Chondrocyte (in vitro differentiated cells): Measurements from ENCODE around the gene GRIN3B. TPM values are rescaled to one million over a fixed set of nuclear protein-coding genes. Genes with fewer than 3 reads are reported as not detected.

Experiments used
- DNase-seq: peaks from one replicate; pipeline ENCODE4 v3.0.0; 2021; ENCODE audit warnings: mixed read lengths, low spot score
- H3K27ac Mint-ChIP-seq: one replicate; pipeline ENCODE4 v1.8.0; 2021; ENCODE audit warnings: mild to moderate bottlenecking, moderate library complexity, mixed read lengths; ENCODE audit not compliant: unreplicated experiment
- H3K27me3 Mint-ChIP-seq: 2 replicates; pipeline ENCODE4 v1.8.0; 2021; ENCODE audit warnings: low read depth, mixed read lengths
- H3K36me3 Mint-ChIP-seq: 2 replicates; pipeline ENCODE4 v1.8.0; 2021; ENCODE audit warnings: low read depth, mixed read lengths
- H3K4me1 Mint-ChIP-seq: 2 replicates; pipeline ENCODE4 v1.8.0; 2021; ENCODE audit warnings: low read depth, mild to moderate bottlenecking, mixed read lengths
- H3K4me3 Mint-ChIP-seq: one replicate; pipeline ENCODE4 v1.8.0; 2021; ENCODE audit warnings: mild to moderate bottlenecking, moderate library complexity, mixed read lengths; ENCODE audit not compliant: unreplicated experiment
- H3K9me3 Mint-ChIP-seq: 2 replicates; pipeline ENCODE4 v1.8.0; 2021; ENCODE audit warnings: low read depth, mixed read lengths
- total RNA-seq: library from RNA; stranded (reverse); gene quantifications from 3 replicates; pipeline ENCODE4 v1.2.1, GENCODE V29; 2021
- TF ChIP-seq, protein P1 (sequence below): fragments of 200-600 bp; sonication (generic); IDR thresholded peaks from 2 replicates; pipeline ENCODE4 v1.5.0; 2021; ENCODE audit warnings: antibody characterized with exemption, mild to moderate bottlenecking, moderate library complexity

Gene GRIN3B
- total RNA-seq, 1 donor from 2014 or later, result 0.67 TPM

- no peak overlapping the region for H3K27ac Mint-ChIP-seq
- H3K4me1 Mint-ChIP-seq, result peaks cover 6% of the 10 kb centered on the region
- TF ChIP-seq, protein P1, sequence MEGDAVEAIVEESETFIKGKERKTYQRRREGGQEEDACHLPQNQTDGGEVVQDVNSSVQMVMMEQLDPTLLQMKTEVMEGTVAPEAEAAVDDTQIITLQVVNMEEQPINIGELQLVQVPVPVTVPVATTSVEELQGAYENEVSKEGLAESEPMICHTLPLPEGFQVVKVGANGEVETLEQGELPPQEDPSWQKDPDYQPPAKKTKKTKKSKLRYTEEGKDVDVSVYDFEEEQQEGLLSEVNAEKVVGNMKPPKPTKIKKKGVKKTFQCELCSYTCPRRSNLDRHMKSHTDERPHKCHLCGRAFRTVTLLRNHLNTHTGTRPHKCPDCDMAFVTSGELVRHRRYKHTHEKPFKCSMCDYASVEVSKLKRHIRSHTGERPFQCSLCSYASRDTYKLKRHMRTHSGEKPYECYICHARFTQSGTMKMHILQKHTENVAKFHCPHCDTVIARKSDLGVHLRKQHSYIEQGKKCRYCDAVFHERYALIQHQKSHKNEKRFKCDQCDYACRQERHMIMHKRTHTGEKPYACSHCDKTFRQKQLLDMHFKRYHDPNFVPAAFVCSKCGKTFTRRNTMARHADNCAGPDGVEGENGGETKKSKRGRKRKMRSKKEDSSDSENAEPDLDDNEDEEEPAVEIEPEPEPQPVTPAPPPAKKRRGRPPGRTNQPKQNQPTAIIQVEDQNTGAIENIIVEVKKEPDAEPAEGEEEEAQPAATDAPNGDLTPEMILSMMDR, result no peak
- peaks cover 22% of the 10 kb centered on the region for H3K27me3 Mint-ChIP-seq
- H3K4me3 Mint-ChIP-seq, result no peak overlapping the region
- DNase-seq, result no peak
- no peaks in the 10 kb centered on the region for H3K9me3 Mint-ChIP-seq
- H3K36me3 Mint-ChIP-seq, result peaks cover 4% of the 10 kb centered on the region
These were observed 5.7 kb upstream of the GRIN3B start for GRCh38 chr19:994516-994915.

DNA sequence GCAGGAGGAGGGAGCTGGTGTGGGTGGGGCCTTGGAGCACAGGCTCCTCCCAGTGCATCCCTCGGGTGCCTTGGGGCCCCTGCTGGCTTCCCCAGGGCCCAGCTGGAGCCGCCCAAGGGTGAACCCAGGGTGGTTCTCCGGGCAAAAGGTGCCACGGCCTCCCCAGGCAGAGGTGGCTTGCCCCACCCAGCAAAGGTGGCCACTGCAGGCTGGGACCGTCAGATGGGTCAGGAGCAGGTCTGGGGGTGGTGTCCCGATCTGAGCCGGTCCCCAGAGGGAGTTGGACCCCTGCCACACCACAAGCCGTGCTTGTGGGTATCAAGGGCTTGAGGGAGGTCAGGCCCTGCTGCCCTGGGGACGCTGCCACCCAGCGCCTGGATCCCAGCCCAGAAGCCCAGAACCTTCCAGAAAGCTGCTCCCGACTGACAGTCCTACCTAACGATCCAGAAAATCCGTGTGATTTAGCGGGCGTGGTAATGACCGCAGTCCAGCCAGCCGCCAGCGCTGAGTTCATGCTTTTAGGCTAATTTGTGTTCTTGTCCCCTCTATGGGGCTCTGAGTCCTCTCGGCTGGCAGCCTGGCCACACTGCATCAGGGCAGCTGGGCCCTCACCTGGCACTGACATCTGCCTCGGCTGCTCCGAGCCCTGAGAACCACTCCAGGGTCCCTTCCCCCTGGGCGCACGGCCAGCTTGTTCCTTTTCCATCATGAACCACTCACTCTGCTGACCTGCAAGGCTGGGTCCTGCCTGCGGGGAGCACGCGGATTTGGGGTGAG, 5.0 kb upstream of the GRIN3B start:
- H3K27ac Mint-ChIP-seq, result no peak overlapping the region
- no peak overlapping the region for H3K4me3 Mint-ChIP-seq
- H3K9me3 Mint-ChIP-seq, result no peaks in the 10 kb centered on the region
- H3K27me3 Mint-ChIP-seq, result peaks cover 22% of the 10 kb centered on the region
- TF ChIP-seq, protein P1, result no peak
- H3K36me3 Mint-ChIP-seq, result peaks cover 4% of the 10 kb centered on the region
- peaks cover 6% of the 10 kb centered on the region for H3K4me1 Mint-ChIP-seq
- DNase-seq, result no peak

GRCh38 chr19:996051-996838, 4.0 kb upstream of the GRIN3B start:
- Mint-ChIP-seq H3K27ac (no peak overlapping the region), H3K27me3 (peaks cover 24% of the 10 kb centered on the region), H3K36me3 (peaks cover 4% of the 10 kb centered on the region), H3K4me3 (no peak overlapping the region), H3K9me3 (no peaks in the 10 kb centered on the region), H3K4me1 (peaks cover 6% of the 10 kb centered on the region)
- TF ChIP-seq, protein P1, result no peak
- DNase-seq, result no peak

GRCh38 chr19:998064-998463, 2.2 kb upstream of the GRIN3B start:
- DNase-seq, result no peak
- H3K36me3 Mint-ChIP-seq, result peaks cover 2% of the 10 kb centered on the region
- H3K4me1 Mint-ChIP-seq, result peaks cover 6% of the 10 kb centered on the region
- no peak overlapping the region for H3K27ac Mint-ChIP-seq
- H3K27me3 Mint-ChIP-seq, result peaks cover 24% of the 10 kb centered on the region
- no peaks in the 10 kb centered on the region for H3K9me3 Mint-ChIP-seq
- TF ChIP-seq, protein P1, result no peak
- H3K4me3 Mint-ChIP-seq, result no peak overlapping the region

DNA sequence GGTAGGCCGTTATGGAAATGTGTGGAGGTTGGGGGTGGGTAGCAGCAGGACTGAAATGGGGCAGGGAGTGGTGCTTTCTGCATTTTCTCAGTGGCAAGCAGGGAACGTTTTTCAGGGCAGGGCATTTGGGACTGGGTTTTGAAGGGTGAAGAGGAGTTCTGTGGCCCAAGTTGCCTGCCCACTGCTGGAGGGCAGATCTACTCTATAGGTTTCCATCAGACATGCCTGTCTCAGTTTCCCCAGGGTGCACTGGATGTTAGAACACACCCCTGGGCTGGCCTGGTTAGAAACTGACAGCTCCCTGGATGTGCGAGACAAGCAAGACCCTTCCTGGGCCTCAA, 870 bp upstream of the GRIN3B start:
- peaks cover 6% of the 10 kb centered on the region for H3K4me1 Mint-ChIP-seq
- H3K9me3 Mint-ChIP-seq, result no peaks in the 10 kb centered on the region
- no peaks in the 10 kb centered on the region for H3K36me3 Mint-ChIP-seq
- TF ChIP-seq, protein P1, result no peak
- no peak for DNase-seq
- peak overlapping the region; percentile 35 for H3K4me3 Mint-ChIP-seq
- peaks cover 24% of the 10 kb centered on the region for H3K27me3 Mint-ChIP-seq
- H3K27ac Mint-ChIP-seq, result no peak overlapping the region
